Progenitor cell of endocrine pancreas (in vitro differentiated cells): ENCODE measurements around the gene AASDHPPT. TPM values are rescaled to one million over a fixed set of nuclear protein-coding genes. Genes with fewer than 3 reads are reported as not detected.

Experiments used
- DNase-seq: peaks from one replicate; pipeline ENCODE4 v3.0.0; 2021; ENCODE audit warnings: low spot score; ENCODE audit not compliant: unreplicated experiment
- H3K27ac Mint-ChIP-seq: 2 replicates; pipeline ENCODE4 v1.8.0; 2021; ENCODE audit warnings: mild to moderate bottlenecking, moderate library complexity, mixed read lengths
- H3K27me3 Mint-ChIP-seq: 2 replicates; pipeline ENCODE4 v1.8.0; 2021; ENCODE audit warnings: mixed read lengths
- H3K36me3 Mint-ChIP-seq: 2 replicates; pipeline ENCODE4 v1.8.0; 2022; ENCODE audit warnings: mixed read lengths; ENCODE audit not compliant: insufficient read depth
- H3K4me1 Mint-ChIP-seq: 2 replicates; pipeline ENCODE4 v1.8.0; 2021; ENCODE audit warnings: low read depth, mixed read lengths
- H3K4me3 Mint-ChIP-seq: 2 replicates; pipeline ENCODE4 v1.8.0; 2021; ENCODE audit warnings: low read depth, mild to moderate bottlenecking, moderate library complexity, mixed read lengths
- H3K9me3 Mint-ChIP-seq: 2 replicates; pipeline ENCODE4 v1.8.0; 2021; ENCODE audit warnings: low read depth, mixed read lengths
- CTCF ChIP-seq: fragments of 200-600 bp; sonication (generic); IDR thresholded peaks from one replicate; pipeline ENCODE4 v1.5.0; 2021; ENCODE audit warnings: antibody characterized with exemption, mild to moderate bottlenecking; ENCODE audit not compliant: unreplicated experiment
- total RNA-seq: library from RNA; stranded (reverse); gene quantifications from 2 replicates; pipeline ENCODE4 v1.2.1, GENCODE V29; 2021

The AASDHPPT gene
- total RNA-seq, 1 donor from 2014 or later: 56.7 TPM

GRCh38 chr11:106061249-106061784, 16.1 kb upstream of the AASDHPPT start:
- H3K4me3 Mint-ChIP-seq: no peak overlapping the region
- no peaks in the 10 kb centered on the region for H3K27me3 Mint-ChIP-seq
- peaks cover 3% of the 10 kb centered on the region for H3K9me3 Mint-ChIP-seq
- no peak overlapping the region for H3K27ac Mint-ChIP-seq
- H3K4me1 Mint-ChIP-seq: no peaks in the 10 kb centered on the region
- peaks cover 5% of the 10 kb centered on the region for H3K36me3 Mint-ChIP-seq
- DNase-seq: no peak
- TF ChIP-seq CTCF: no peak

GRCh38 chr11:106061954-106062949, 15.2 kb upstream of the AASDHPPT start:
- no peak for DNase-seq
- no peaks in the 10 kb centered on the region for H3K4me1 Mint-ChIP-seq
- no peak overlapping the region for H3K4me3 Mint-ChIP-seq
- H3K9me3 Mint-ChIP-seq: peaks cover 3% of the 10 kb centered on the region
- TF ChIP-seq CTCF: no peak
- H3K36me3 Mint-ChIP-seq: peaks cover 5% of the 10 kb centered on the region
- no peak overlapping the region for H3K27ac Mint-ChIP-seq
- no peaks in the 10 kb centered on the region for H3K27me3 Mint-ChIP-seq

GRCh38 chr11:106063009-106063408, 14.5 kb upstream of the AASDHPPT start:
- TF ChIP-seq CTCF: no peak
- H3K27me3 Mint-ChIP-seq: no peaks in the 10 kb centered on the region
- DNase-seq: no peak
- H3K36me3 Mint-ChIP-seq: peaks cover 2% of the 10 kb centered on the region
- no peak overlapping the region for H3K4me3 Mint-ChIP-seq
- no peaks in the 10 kb centered on the region for H3K4me1 Mint-ChIP-seq
- H3K9me3 Mint-ChIP-seq: peaks cover 4% of the 10 kb centered on the region
- no peak overlapping the region for H3K27ac Mint-ChIP-seq

GRCh38 chr11:106070606-106071005, 6.9 kb upstream of the AASDHPPT start:
- no peak for TF ChIP-seq CTCF
- Mint-ChIP-seq H3K27ac (no peak overlapping the region), H3K36me3 (peaks cover 2% of the 10 kb centered on the region), H3K9me3 (peaks cover 5% of the 10 kb centered on the region), H3K4me1 (peaks cover 5% of the 10 kb centered on the region), H3K27me3 (no peaks in the 10 kb centered on the region), H3K4me3 (no peak overlapping the region)
- no peak for DNase-seq

- DNase-seq: no peak
- no peak for TF ChIP-seq CTCF
- Mint-ChIP-seq H3K27me3 (no peaks in the 10 kb centered on the region), H3K36me3 (peaks cover 2% of the 10 kb centered on the region), H3K27ac (no peak overlapping the region), H3K9me3 (peaks cover 5% of the 10 kb centered on the region), H3K4me1 (peaks cover 12% of the 10 kb centered on the region), H3K4me3 (no peak overlapping the region)
Measured at GRCh38 chr11:106072804-106073203, 4.7 kb upstream of the AASDHPPT start.
